ENCODE results near the gene HFE. TPM values are rescaled to one million over a fixed set of nuclear protein-coding genes. Genes with fewer than 3 reads are reported as not detected.

HFE gene
- total and polyA plus RNA-seq, 12 donors: 6.2 to 32.1 (median 15.2) TPM

GRCh38 chr6:26105842-26106241 lies 18.6 kb downstream of the HFE start:
- TF ChIP-seq POLR2A (IDR thresholded peaks at IDR 0.05) (no peak), CTCF (IDR thresholded peaks at IDR 0.05) (no peak)
- 83 to 92% (median 87%) methylated on average over 4 of the region's 4 CpGs for WGBS, 4 donors
- Histone ChIP-seq H3K27ac (no peak overlapping the region), H3K4me3 (no peak overlapping the region), H3K4me1 (replicated peaks in 1 of 2) (peaks cover 8 to 13% of the 10 kb centered on the region in 2 donors), H3K36me3 (replicated peaks in 1 of 2) (no peaks in the 10 kb centered on the region), H3K27me3 (no peaks in the 10 kb centered on the region), H3K9me3 (replicated peaks in 1 of 3) (no peaks in the 10 kb centered on the region)
- DNase-seq: no peak
- intact Hi-C loops (cut with DNase I): no loop called here

- H3K9me3 ChIP-seq (replicated peaks in 1 of 3): no peaks in the 10 kb centered on the region
- H3K27ac ChIP-seq: no peak overlapping the region
- 94 to 99% (median 95%) methylated on average over 14 to 18 of the region's 18 CpGs for WGBS, 4 donors
- H3K4me1 ChIP-seq (replicated peaks in 1 of 2): peaks cover 7 to 12% of the 10 kb centered on the region in 2 donors
- intact Hi-C loops (cut with DNase I): no loop called here
- no peak overlapping the region for H3K4me3 ChIP-seq
- no peaks in the 10 kb centered on the region for H3K36me3 ChIP-seq (replicated peaks in 1 of 2)
- no peak for DNase-seq
- H3K27me3 ChIP-seq: no peaks in the 10 kb centered on the region
- TF ChIP-seq POLR2A (IDR thresholded peaks at IDR 0.05) (no peak), CTCF (IDR thresholded peaks at IDR 0.05) (no peak)
These were observed 20.7 kb downstream of the HFE start for GRCh38 chr6:26107935-26108334.

GRCh38 chr6:26109772-26110171 lies 22.5 kb downstream of the HFE start:
- Histone ChIP-seq H3K4me1 (replicated peaks in 1 of 2) (no peaks in the 10 kb centered on the region), H3K9me3 (replicated peaks in 1 of 3) (no peaks in the 10 kb centered on the region), H3K27me3 (no peaks in the 10 kb centered on the region), H3K4me3 (no peak overlapping the region), H3K36me3 (replicated peaks in 1 of 2) (no peaks in the 10 kb centered on the region), H3K27ac (no peak overlapping the region)
- DNase-seq: no peak
- intact Hi-C loops (cut with DNase I): no loop called here
- no peak for TF ChIP-seq POLR2A (IDR thresholded peaks at IDR 0.05)
- TF ChIP-seq CTCF (IDR thresholded peaks at IDR 0.05): no peak
- 96 to 98% (median 97%) methylated on average over 6 of the region's 6 CpGs for WGBS, 4 donors

GRCh38 chr6:26113570-26113969 lies 26.3 kb downstream of the HFE start:
- Histone ChIP-seq H3K36me3 (replicated peaks in 1 of 2) (no peaks in the 10 kb centered on the region), H3K4me3 (no peak overlapping the region), H3K4me1 (replicated peaks in 1 of 2) (no peaks in the 10 kb centered on the region), H3K9me3 (replicated peaks in 1 of 3) (no peaks in the 10 kb centered on the region), H3K27me3 (no peaks in the 10 kb centered on the region), H3K27ac (no peak overlapping the region)
- TF ChIP-seq POLR2A (IDR thresholded peaks at IDR 0.05): no peak
- TF ChIP-seq CTCF (IDR thresholded peaks at IDR 0.05): no peak
- DNase-seq: no peak
- intact Hi-C loops (cut with DNase I): no loop called here

Data from adrenal gland (tissue), 12 donors.